GM23338 (cell line): ENCODE data around the gene CLNK. TPM values are rescaled to one million over a fixed set of nuclear protein-coding genes. Genes with fewer than 3 reads are reported as not detected.

Source experiments
- ATAC-seq: fragments of 200-7000 bp; cut with Tn5 transposase; 3 replicates; pipeline ENCODE4 v1.9.1; 2020
- DNase-seq: peaks from one replicate; pipeline ENCODE4 v3.0.0-alpha.2; 2015; ENCODE audit warnings: low spot score
- H2AFZ ChIP-seq: fragments of 200-600 bp; sonication (generic); 2 replicates; pipeline ENCODE4 v1.8.0; 2016; ENCODE audit warnings: antibody characterized with exemption, mild to moderate bottlenecking, moderate library complexity
- H3F3A ChIP-seq: fragments of 200-600 bp; sonication (generic); replicated peaks from 2 replicates; pipeline ENCODE4 v1.8.0; 2017; ENCODE audit warnings: antibody characterized with exemption, mixed run types, low read depth
- H3K27ac ChIP-seq: fragments of 200-600 bp; sonication (generic); 2 replicates; pipeline ENCODE4 v1.6.1; 2016; ENCODE audit warnings: low read depth
- H3K27me3 ChIP-seq: fragments of 200-600 bp; sonication (generic); 2 replicates; pipeline ENCODE4 v1.8.0; 2016; ENCODE audit warnings: mild to moderate bottlenecking, mixed run types, moderate library complexity; ENCODE audit not compliant: insufficient read depth
- H3K36me3 ChIP-seq: fragments of 200-600 bp; sonication (generic); 2 replicates; pipeline ENCODE4 v1.8.0; 2016; ENCODE audit warnings: mild to moderate bottlenecking; ENCODE audit not compliant: insufficient read depth
- H3K4me1 ChIP-seq: fragments of 200-600 bp; sonication (generic); 2 replicates; pipeline ENCODE4 v1.8.0; 2016; ENCODE audit warnings: mild to moderate bottlenecking, moderate library complexity; ENCODE audit not compliant: insufficient read depth
- H3K4me2 ChIP-seq: fragments of 200-600 bp; sonication (generic); 2 replicates; pipeline ENCODE4 v1.7.1; 2017; ENCODE audit warnings: mixed run types
- H3K4me3 ChIP-seq: fragments of 200-600 bp; sonication (generic); 2 replicates; pipeline ENCODE4 v1.6.1; 2016; ENCODE audit warnings: mixed run types
- H3K79me2 ChIP-seq: fragments of 200-600 bp; sonication (generic); replicated peaks from 2 replicates; pipeline ENCODE4 v1.8.0; 2017; ENCODE audit warnings: mild to moderate bottlenecking; ENCODE audit not compliant: insufficient read depth
- H3K9me2 ChIP-seq: fragments of 200-600 bp; sonication (generic); 2 replicates; pipeline ENCODE4 v1.8.0; 2017; ENCODE audit not compliant: insufficient read depth
- H4K20me1 ChIP-seq: fragments of 200-600 bp; sonication (generic); replicated peaks from 2 replicates; pipeline ENCODE4 v1.8.0; 2017; ENCODE audit warnings: mild to moderate bottlenecking; ENCODE audit not compliant: insufficient read depth
- H3K27ac Mint-ChIP-seq: 2 replicates; pipeline ENCODE4 v1.8.0; 2020; ENCODE audit warnings: inconsistent platforms, mild to moderate bottlenecking, moderate library complexity, mixed read lengths
- H3K27me3 Mint-ChIP-seq: 3 replicates; pipeline ENCODE4 v1.8.0; 2022; ENCODE audit warnings: low read depth, mild to moderate bottlenecking, moderate library complexity, mixed read lengths, inconsistent platforms; ENCODE audit not compliant: insufficient read depth, poor library complexity
- H3K36me3 Mint-ChIP-seq: 3 replicates; pipeline ENCODE4 v1.8.0; 2021; ENCODE audit warnings: low read depth, mild to moderate bottlenecking, inconsistent platforms, moderate library complexity, mixed read lengths
- H3K4me1 Mint-ChIP-seq: 3 replicates; pipeline ENCODE4 v1.8.0; 2020; ENCODE audit warnings: mild to moderate bottlenecking, inconsistent platforms, mixed read lengths
- H3K4me3 Mint-ChIP-seq: 3 replicates; pipeline ENCODE4 v1.8.0; 2021; ENCODE audit warnings: moderate library complexity, mild to moderate bottlenecking, inconsistent platforms, mixed read lengths
- H3K9me3 Mint-ChIP-seq: 3 replicates; pipeline ENCODE4 v1.8.0; 2020; ENCODE audit warnings: moderate library complexity, mild to moderate bottlenecking, inconsistent platforms, mixed read lengths
- CREB1 ChIP-seq: fragments of 250-450 bp; sonication (Bioruptor Pico); IDR thresholded peaks from 2 replicates; pipeline ENCODE4 v1.5.0; 2020; ENCODE audit warnings: low read depth, mild to moderate bottlenecking, moderate library complexity
- CTCF ChIP-seq, 2 experiments: fragments of 200-600 bp in 1 of 2; sonication (generic) in 1 of 2; conservative IDR thresholded peaks; 2 replicates each; pipeline versions ENCODE4 v1.5.1 to v1.6.1; 2016 to 2017; ENCODE audit warnings: antibody characterized with exemption in 2 of 2, low read depth in 2 of 2, mild to moderate bottlenecking in 2 of 2, moderate library complexity in 1 of 2
- ETS1 ChIP-seq: IDR thresholded peaks from 2 replicates; pipeline ENCODE4 v1.6.1; 2016; ENCODE audit warnings: antibody characterized with exemption
- EZH2 ChIP-seq: fragments of 200-600 bp; sonication (generic); IDR thresholded peaks from one replicate; pipeline ENCODE4 v1.8.0; 2017; ENCODE audit warnings: antibody characterized with exemption, mild to moderate bottlenecking, low read depth; ENCODE audit not compliant: unreplicated experiment
- EZH2phosphoT487 ChIP-seq: fragments of 200-600 bp; sonication (generic); IDR thresholded peaks from one replicate; pipeline ENCODE4 v1.8.1; 2018; ENCODE audit warnings: antibody characterized with exemption; ENCODE audit not compliant: unreplicated experiment
- JUNB ChIP-seq: IDR thresholded peaks from one replicate; pipeline ENCODE4 v1.6.1; 2016; ENCODE audit warnings: antibody characterized with exemption; ENCODE audit not compliant: unreplicated experiment
- NANOG ChIP-seq: IDR thresholded peaks from 2 replicates; pipeline ENCODE4 v1.6.1; 2016; ENCODE audit warnings: antibody characterized with exemption, borderline replicate concordance
- POLR2AphosphoS5 ChIP-seq: IDR thresholded peaks from 2 replicates; pipeline ENCODE4 v1.6.1; 2016; ENCODE audit warnings: antibody characterized with exemption, low read depth
- REST ChIP-seq: IDR thresholded peaks from one replicate; pipeline ENCODE4 v1.6.1; 2018; ENCODE audit warnings: antibody characterized with exemption; ENCODE audit not compliant: unreplicated experiment
- STAT1 ChIP-seq: IDR thresholded peaks from one replicate; pipeline ENCODE4 v1.6.1; 2016; ENCODE audit warnings: antibody characterized with exemption; ENCODE audit not compliant: unreplicated experiment
- ZNF114 ChIP-seq: fragments of 250-450 bp; sonication (Bioruptor Pico); IDR thresholded peaks from 2 replicates; pipeline ENCODE4 v1.5.0; 2020; ENCODE audit warnings: mild to moderate bottlenecking, moderate library complexity
- ZNF331 ChIP-seq: fragments of 250-450 bp; sonication (Bioruptor Pico); IDR thresholded peaks from 2 replicates; pipeline ENCODE4 v1.5.0; 2020; ENCODE audit warnings: low read depth, mild to moderate bottlenecking, moderate library complexity
- ZNF462 ChIP-seq: fragments of 250-450 bp; sonication (Bioruptor Pico); IDR thresholded peaks from 2 replicates; pipeline ENCODE4 v1.5.0; 2020; ENCODE audit warnings: mild to moderate bottlenecking, moderate library complexity
- polyA plus RNA-seq: library from polyadenylated mRNA; unstranded; fragments of >200 nt; fragmentation: Nextera tagmentation; extraction: Ambion mirVana; gene quantifications from 2 replicates; pipeline ENCODE4 v1.2.1, GENCODE V29; 2016
- total RNA-seq: library from RNA; depleted of rRNA; stranded (reverse); fragments of >200 nt; shearing (Covaris generic); gene quantifications from 2 replicates; pipeline ENCODE4 v1.2.3, GENCODE V29; 2014

The CLNK gene
- total and polyA plus RNA-seq, 2 experiments from 2014 or later, result not detected

GRCh38 chr4:10495651-10496050, 188.9 kb downstream of the CLNK start:
- Mint-ChIP-seq H3K9me3 (no peaks in the 10 kb centered on the region; the same call in 2 of the 3 replicates), H3K27me3 (peaks cover 31% of the 10 kb centered on the region), H3K4me1 (peaks cover 53% of the 10 kb centered on the region), H3K27ac (peak overlapping the region; percentile 1; the same call in 1 of the 2 replicates), H3K36me3 (no peaks in the 10 kb centered on the region), H3K4me3 (peak overlapping the region; percentile 26)
- DNase-seq (peak; percentile 21), ATAC-seq (peak; percentile 39)
- no peak overlapping the region for H2AFZ ChIP-seq
- H3K4me2 ChIP-seq, result peak overlapping the region; percentile 37
- peak overlapping the region; percentile 24; the same call in 1 of the 2 replicates for H3K27ac ChIP-seq
- H3K36me3 ChIP-seq, result no peaks in the 10 kb centered on the region
- TF ChIP-seq ETS1, result no peak
- no peak for TF ChIP-seq POLR2AphosphoS5
- no peak for TF ChIP-seq ZNF114 (CRISPR knock-in tag)
- no peak for TF ChIP-seq NANOG
- no peak for TF ChIP-seq CTCF (conservative IDR thresholded peaks at IDR 0.05; ENCODE audit: low read depth in 2 of 2)
- TF ChIP-seq EZH2, result no peak
- no peak for TF ChIP-seq EZH2phosphoT487
- TF ChIP-seq STAT1, result no peak
- no peak for TF ChIP-seq ZNF331
- TF ChIP-seq CREB1 (CRISPR knock-in tag), result no peak
- no peak for TF ChIP-seq ZNF462
- no peak for TF ChIP-seq REST
- no peak for TF ChIP-seq JUNB
- H3K27me3 ChIP-seq, result peaks cover 30% of the 10 kb centered on the region
- H3K4me1 ChIP-seq, result peaks cover 31% of the 10 kb centered on the region
- peak overlapping the region; percentile 12; the same call in 1 of the 2 replicates for H3K4me3 ChIP-seq
- H4K20me1 ChIP-seq, result no peaks in the 10 kb centered on the region
- H3F3A ChIP-seq, result peaks cover 12% of the 10 kb centered on the region
- H3K9me2 ChIP-seq, result no peaks in the 10 kb centered on the region; the same call in 1 of the 2 replicates
- H3K79me2 ChIP-seq, result no peaks in the 10 kb centered on the region
